ENCODE data around the gene TMEM131.
"Not testable (repeated sequence)": the region's sequence is repeated elsewhere in the genome, so short reads cannot be mapped to it uniquely, and the experiment has no call there.

Gene TMEM131

GRCh38 chr2:97869722-97870346 is 125.9 kb downstream of the TMEM131 start:
- DNase-seq, result no peak

GRCh38 chr2:97868986-97869721 is 126.6 kb downstream of the TMEM131 start:
- DNase-seq, result peak in 4 of 51 donors; percentile 7 to 29 (median 16)

- DNase-seq, result no peak
Measured at GRCh38 chr2:97863829-97864228, 131.9 kb downstream of the TMEM131 start.

- DNase-seq, result no peak
Measured at GRCh38 chr2:97861177-97861576, 134.6 kb downstream of the TMEM131 start.

GRCh38 chr2:97858442-97858841 is 137.3 kb downstream of the TMEM131 start:
- DNase-seq, result no peak

- DNase-seq, result no peak
Measured at GRCh38 chr2:97857553-97857952, 138.2 kb downstream of the TMEM131 start.

- DNase-seq, result not testable (repeated sequence)
Measured at GRCh38 chr2:97853057-97853456, 142.7 kb downstream of the TMEM131 start.

- DNase-seq, result no peak
Measured at GRCh38 chr2:97851172-97851571, 144.6 kb downstream of the TMEM131 start.

GRCh38 chr2:97849881-97850528 is 145.7 kb downstream of the TMEM131 start:
- no peak for DNase-seq

GRCh38 chr2:97848306-97848705 is 147.4 kb downstream of the TMEM131 start:
- DNase-seq, result no peak

GRCh38 chr2:97846716-97847115 is 149.0 kb downstream of the TMEM131 start:
- not testable (repeated sequence) for DNase-seq

- no peak for DNase-seq
Measured at GRCh38 chr2:97845818-97846217, 149.9 kb downstream of the TMEM131 start.

DNA sequence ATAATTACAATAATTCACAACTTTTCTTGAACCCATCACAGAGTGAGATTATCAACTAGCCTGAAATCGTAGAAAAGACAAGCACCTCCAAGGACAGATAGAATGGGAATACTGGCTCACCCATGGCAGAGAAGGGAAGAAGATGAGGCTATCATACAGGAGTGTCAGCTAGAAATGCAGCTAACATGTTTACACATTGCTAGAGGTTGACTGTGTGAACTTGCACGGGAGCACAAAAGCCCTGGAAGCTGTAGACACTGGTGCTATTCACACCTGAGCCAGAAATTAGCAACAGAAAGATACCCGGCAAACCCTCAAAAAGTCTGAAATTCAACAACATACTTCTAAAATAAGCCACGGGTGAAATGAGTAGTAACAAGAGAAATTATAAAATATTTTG is 150.6 kb downstream of the TMEM131 start:
- no peak for DNase-seq

GRCh38 chr2:97844311-97844859 is 151.4 kb downstream of the TMEM131 start:
- no peak for DNase-seq

DNA sequence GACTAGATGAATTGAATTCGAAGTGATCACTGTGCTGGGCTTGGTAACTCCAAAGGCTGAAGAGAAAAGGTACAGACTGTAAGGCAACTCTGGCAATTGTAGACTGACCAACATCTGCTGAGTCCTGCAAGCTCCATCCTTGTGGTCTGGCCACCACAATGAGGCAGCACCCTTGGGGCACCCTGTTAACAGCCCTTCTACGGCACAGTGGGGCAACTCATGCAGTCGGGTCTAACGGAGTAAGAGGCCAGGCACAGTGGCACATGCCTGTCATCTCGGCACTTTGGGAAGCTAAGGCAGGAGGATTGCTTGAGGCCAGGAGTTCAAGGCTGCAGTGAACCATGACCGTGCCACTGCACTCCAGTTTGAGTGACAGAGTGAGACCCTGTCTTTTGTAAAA is 155.6 kb downstream of the TMEM131 start:
- no peak for DNase-seq

DNA sequence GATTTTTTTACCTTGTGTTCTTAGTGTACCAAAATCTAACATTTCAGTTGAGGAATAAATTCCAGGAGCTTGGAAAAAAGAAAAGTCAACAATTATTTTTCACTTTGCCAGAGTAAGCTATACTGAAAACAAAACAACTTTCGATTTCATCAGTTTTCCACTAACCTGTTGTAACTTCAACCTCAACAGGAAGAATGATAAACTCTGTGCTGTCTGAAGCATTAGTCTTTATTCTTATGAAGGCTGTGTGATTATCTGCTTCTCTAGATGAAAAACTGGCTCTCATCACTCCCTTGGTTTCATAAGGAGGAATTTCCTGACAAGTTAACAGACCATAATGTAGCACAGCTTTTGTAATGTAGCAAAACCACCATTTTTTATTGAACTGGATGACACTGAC is 161.1 kb downstream of the TMEM131 start:
- no peak for DNase-seq

GRCh38 chr2:97831121-97831520 is 164.6 kb downstream of the TMEM131 start:
- no peak for DNase-seq

DNA sequence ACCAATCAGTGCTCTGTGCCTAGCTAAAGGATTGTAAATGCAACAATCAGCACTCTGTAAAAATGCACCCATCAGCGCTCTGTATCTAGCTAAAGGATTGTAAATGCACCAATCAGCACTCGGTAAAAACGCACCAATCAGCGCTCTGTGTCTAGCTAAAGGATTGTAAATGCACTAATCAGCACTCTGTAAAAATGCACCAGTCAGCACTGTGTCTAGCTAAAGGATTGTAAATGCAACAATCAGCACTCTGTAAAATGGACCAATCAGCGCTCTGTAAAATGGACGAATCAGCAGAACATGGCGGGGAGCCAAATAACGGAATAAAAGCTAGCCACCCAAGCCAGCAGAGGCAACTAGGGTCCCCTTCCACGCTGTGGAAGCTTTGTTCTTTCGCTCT is 166.5 kb downstream of the TMEM131 start:
- DNase-seq, result not testable (repeated sequence)

DNA sequence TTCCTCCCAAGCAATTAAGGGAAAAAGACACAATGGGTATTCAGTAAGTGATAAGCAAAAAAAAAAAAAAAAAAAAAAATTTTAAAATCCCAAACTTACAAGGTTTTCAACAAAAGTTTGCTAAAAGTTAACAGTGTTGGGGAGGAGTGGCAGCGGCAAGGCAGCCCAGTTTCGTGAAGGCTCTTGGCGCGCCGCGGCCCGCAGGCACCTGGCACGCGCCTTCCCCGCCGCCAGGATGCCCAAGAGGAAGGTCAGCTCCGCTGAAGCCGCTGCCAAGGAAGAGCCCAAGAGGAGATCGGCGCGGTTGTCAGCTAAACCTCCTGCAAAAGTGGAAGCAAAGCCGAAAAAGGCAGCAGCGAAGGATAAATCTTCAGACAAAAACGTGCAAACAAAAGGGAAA is 168.7 kb downstream of the TMEM131 start:
- DNase-seq, result not testable (repeated sequence)

DNA sequence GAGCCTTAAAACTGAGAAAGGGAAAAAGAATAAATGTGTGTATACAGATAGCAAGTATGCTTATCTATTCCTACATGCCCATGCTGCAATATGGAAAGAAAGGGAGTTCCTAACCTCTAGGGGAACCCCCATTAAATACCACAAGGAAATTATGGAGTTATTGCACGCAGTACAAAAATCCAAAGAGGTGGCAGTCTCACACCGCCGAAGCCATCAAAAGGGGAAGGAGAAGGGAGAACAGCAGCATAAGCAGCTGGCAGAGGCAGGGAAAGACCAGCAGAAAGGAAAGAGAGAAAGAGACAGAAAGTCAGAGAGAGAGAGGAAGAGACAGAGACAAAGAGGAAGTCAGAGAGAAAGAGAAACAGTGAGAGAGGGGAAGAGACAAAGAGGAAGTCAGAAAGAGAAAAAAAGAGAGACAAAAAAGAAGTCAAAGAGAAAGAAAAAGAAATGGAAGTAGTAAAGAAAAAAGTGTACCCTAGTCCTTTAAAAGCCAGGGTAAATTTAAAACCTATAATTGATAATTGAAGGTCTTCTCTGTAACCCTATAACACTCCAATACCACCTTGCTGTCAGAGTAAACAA is 169.4 kb downstream of the TMEM131 start:
- DNase-seq, result not testable (repeated sequence)

DNA sequence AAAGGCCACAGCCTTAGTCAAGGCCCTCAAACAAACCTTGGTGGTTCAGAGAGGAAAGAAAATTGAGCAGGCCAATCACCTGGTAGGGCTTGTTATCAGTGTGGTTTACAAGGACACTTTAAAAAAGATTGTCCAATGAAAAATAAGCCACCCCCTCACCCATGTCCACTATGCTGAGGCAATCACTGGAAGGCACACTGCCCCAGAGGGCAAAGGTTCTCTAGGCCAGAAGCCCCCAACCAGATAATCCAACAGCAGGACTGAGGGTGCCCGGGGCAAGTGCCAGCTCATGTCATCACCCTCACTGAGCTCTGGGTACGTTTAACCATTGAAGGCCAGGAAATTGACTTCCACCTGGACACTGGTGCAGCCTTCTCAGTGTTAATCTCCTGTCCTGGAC is 171.7 kb downstream of the TMEM131 start:
- not testable (repeated sequence) for DNase-seq

- DNase-seq, result not testable (repeated sequence)
Measured at GRCh38 chr2:97821862-97822261, 173.9 kb downstream of the TMEM131 start.
